Aorta (tissue), 5 donors: ENCODE results near the gene KREMEN1. TPM values are rescaled to one million over a fixed set of nuclear protein-coding genes. Genes with fewer than 3 reads are reported as not detected.

Experiments
- ATAC-seq: fragments of 200-7000 bp; cut with Tn5 transposase; one replicate; pipeline ENCODE4 v1.9.1; 2022; ENCODE audit warnings: moderate library complexity; ENCODE audit not compliant: low FRiP score
- DNase-seq, 2 donors: peaks; one replicate each; pipeline ENCODE4 v3.0.0-alpha.2; 2020
- H3K27ac ChIP-seq, 2 donors: one replicate each; pipeline ENCODE4 v1.5.1; 2013; ENCODE audit warnings: low read length in 2 of 2, mild to moderate bottlenecking in 2 of 2, moderate library complexity in 2 of 2, control low read depth in 1 of 2, inconsistent platforms in 1 of 2, low read depth in 1 of 2
- H3K27me3 ChIP-seq, 2 donors: one replicate each; pipeline ENCODE4 v1.6.1; 2013; ENCODE audit warnings: control low read depth in 1 of 2, low read length in 1 of 2, mild to moderate bottlenecking in 1 of 2, moderate library complexity in 1 of 2; ENCODE audit not compliant: insufficient read depth in 2 of 2, control insufficient read depth in 1 of 2
- H3K36me3 ChIP-seq, 2 donors: one replicate each; pipeline ENCODE4 v1.6.1; 2013; ENCODE audit warnings: control low read depth in 1 of 2, low read length in 1 of 2, mild to moderate bottlenecking in 1 of 2; ENCODE audit not compliant: insufficient read depth in 2 of 2, control insufficient read depth in 1 of 2
- H3K4me1 ChIP-seq, 2 donors: one replicate each; pipeline ENCODE4 v1.6.1; 2013; ENCODE audit warnings: low read length in 2 of 2, control low read depth in 1 of 2, mild to moderate bottlenecking in 1 of 2, moderate library complexity in 1 of 2; ENCODE audit not compliant: insufficient read depth in 2 of 2, control insufficient read depth in 1 of 2
- H3K4me3 ChIP-seq, 2 donors: one replicate each; pipeline ENCODE4 v1.5.1; 2013; ENCODE audit warnings: low read length in 2 of 2, control low read depth in 1 of 2, mild to moderate bottlenecking in 1 of 2
- H3K9me3 ChIP-seq: one replicate; pipeline ENCODE4 v1.6.1; 2013; ENCODE audit warnings: mild to moderate bottlenecking, low read length; ENCODE audit not compliant: control insufficient read depth
- WGBS, 2 donors: extraction: QIAGEN DNeasy Blood & Tissue Kit; methylation state at CpG; one replicate each; pipeline ENCODE4 v1.1.7; 2013; 5-methylcytosine and 5-hydroxymethylcytosine counted together
- intact Hi-C, 2 donors: fragments of 100-400 bp; cut with DNase I; formaldehyde crosslinking; loops; one replicate each; pipeline versions ENCODE4 v1.14.2 to v1.15.0; 2022
- polyA plus RNA-seq, 2 donors: library from polyadenylated mRNA; stranded (reverse); fragments of 200-250 nt; gene quantifications; one replicate each; pipeline ENCODE4 v1.2.3, GENCODE V29; 2013
- total RNA-seq, 2 donors: library from RNA; stranded (reverse); fragmentation: NEBNext Ultra II Directional; extraction: Animal tissue kit (Norgen Biotek cat#: 25700); gene quantifications; one replicate each; pipeline ENCODE4 v1.2.1, GENCODE V29; 2021
- donor health status: healthy with polysubstance abuse.
- donor health status: Bipolar disorder and iron deficiency.
- donor health status: DM: no; HTN: no; CAD: no.
- donor health status: DM: no; HTN: no; CAD: no.
- donor health status: DM: yes; HTN: yes; CAD: no.

The KREMEN1 gene
- total and polyA plus RNA-seq, 4 donors, result 1.9 to 19.1 (median 8.5) TPM

DNA sequence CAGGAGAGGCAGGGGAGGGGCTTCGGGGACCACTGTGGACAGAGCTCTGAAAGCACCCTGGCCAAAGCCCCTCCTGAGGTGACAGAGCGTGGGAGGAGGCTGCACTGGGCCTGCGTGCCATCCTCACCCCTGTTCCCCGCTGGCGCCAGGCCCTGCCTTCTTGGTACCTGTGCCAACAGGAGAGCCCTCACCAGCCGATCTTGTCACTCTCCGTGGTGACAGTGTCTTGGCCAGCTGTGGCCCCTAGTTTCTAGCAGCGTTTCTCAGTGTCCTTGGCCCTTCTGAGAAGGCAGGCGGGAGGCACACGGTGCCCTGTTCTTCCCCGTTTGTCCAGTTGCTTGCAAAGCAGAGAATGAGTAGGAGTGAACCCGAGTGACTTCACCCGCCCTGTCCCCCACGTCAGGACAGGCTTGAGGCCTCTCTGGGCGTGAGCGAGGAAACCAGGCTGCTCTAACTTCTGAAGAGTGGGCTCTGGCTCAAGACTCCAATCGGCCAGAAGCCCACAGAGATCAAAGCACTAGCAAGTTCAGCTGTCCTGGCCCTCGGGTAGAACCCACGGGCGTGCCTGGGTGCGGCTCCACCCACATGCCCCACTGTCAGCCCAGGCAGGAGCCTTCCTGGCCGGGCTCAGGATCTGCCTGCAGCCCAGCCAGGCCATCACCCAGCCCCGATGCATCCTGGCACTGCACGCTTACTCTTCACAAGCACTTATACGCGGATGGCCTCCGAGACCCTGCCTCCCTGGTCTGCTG is 72.7 kb downstream of the KREMEN1 start:
- Histone ChIP-seq H3K9me3 (no peaks in the 10 kb centered on the region), H3K27ac (no peak overlapping the region), H3K4me3 (no peak overlapping the region), H3K27me3 (no peaks in the 10 kb centered on the region), H3K36me3 (no peaks in the 10 kb centered on the region), H3K4me1 (no peaks in the 10 kb centered on the region)
- DNase-seq (peak in 1 of 2 donors; percentile 65), ATAC-seq (no peak)
- intact Hi-C loops, result no loop called here
- WGBS, 2 donors, result 82 to 86% methylated on average over 27 of the region's 27 CpGs

DNA sequence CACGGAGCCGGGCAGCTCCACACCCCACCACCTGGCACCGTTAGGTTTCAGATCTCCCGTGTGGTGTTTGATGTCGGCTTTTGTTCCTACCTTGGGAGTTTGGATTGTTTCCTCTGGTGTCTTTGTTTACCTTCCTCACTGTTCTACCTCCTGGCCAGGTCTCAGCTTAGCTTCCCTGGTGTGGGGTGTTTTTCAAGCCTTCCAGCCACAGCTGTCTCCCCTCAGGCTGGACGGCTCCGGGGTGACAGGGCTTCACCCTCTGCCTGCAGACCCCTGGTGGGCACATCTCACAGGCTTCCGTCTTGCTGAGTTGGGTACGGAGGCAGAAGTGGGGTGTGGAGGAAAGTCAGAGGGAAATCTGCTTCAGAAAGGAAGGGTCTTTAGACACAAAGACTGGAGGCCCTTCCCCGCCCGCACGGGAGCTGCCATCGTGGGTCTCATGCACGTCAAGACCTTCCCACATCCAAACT is 73.3 kb downstream of the KREMEN1 start:
- H3K9me3 ChIP-seq, result no peaks in the 10 kb centered on the region
- H3K27me3 ChIP-seq, result no peaks in the 10 kb centered on the region
- intact Hi-C loops, result no loop called here
- DNase-seq, result peak in 1 of 2 donors; percentile 57
- 89 to 91% methylated on average over 14 of the region's 14 CpGs for WGBS, 2 donors
- no peaks in the 10 kb centered on the region for H3K4me1 ChIP-seq
- H3K36me3 ChIP-seq, result no peaks in the 10 kb centered on the region
- H3K4me3 ChIP-seq, result no peak overlapping the region
- no peak for ATAC-seq
- no peak overlapping the region for H3K27ac ChIP-seq

DNA sequence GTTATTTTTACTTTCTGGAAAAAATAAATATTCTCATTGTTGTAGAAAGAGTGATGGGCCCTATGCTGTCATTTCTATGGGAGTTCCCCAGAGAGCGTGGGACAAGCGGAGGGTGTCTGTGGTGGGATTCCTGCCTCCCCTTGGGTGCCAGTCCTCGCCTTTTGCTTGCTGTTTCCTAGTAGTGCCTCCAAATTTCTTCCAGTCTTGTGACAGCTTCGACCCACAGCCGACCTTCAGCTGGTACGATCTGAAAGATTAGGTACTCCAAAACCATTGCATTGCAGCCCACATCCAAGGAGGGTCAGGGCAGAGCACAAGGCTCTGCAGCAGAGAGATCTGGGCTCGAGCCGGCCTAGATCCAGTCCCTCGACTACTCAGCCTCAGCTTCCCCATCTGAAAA is 73.9 kb downstream of the KREMEN1 start:
- H3K27me3 ChIP-seq, result no peaks in the 10 kb centered on the region
- DNase-seq (peak in 1 of 2 donors; percentile 65), ATAC-seq (no peak)
- H3K4me3 ChIP-seq, result no peak overlapping the region
- H3K36me3 ChIP-seq, result no peaks in the 10 kb centered on the region
- WGBS, 2 donors, result 88 to 90% methylated on average over 9 of the region's 9 CpGs
- H3K9me3 ChIP-seq, result no peaks in the 10 kb centered on the region
- H3K27ac ChIP-seq, result no peak overlapping the region
- intact Hi-C loops, result no loop called here
- H3K4me1 ChIP-seq, result no peaks in the 10 kb centered on the region

DNA sequence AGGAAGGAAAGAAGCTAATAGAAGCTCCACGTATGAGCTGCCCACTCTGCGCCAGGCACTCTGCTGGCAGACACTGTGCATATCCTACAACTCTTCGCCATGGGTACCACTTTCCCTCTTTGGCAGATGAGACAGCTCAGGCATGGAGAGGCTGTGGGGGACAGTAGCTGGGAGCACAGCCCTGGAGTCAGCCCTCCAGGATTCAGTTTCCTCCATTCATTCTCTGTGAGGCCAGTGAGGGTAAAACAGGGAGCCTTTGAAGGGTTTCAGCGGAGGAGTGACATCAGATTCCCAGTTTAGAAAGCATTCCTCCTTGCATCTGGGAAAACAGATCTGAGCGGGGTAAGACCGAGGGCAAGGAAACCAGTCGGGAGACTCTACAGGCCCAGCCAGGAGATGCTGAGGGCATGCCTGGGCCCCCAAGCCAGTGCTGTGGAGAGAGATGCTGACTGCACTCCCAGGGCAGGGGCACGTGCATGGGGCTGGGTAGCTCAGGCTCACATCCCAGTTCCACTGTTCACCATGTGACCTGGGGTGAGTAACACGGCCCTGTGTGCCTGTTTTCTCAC is 74.6 kb downstream of the KREMEN1 start:
- H3K27ac ChIP-seq, result no peak overlapping the region
- intact Hi-C loops, result no loop called here
- no peaks in the 10 kb centered on the region for H3K9me3 ChIP-seq
- H3K4me3 ChIP-seq, result no peak overlapping the region
- H3K36me3 ChIP-seq, result no peaks in the 10 kb centered on the region
- ATAC-seq (no peak), DNase-seq (peak in 1 of 2 donors; percentile 57)
- H3K27me3 ChIP-seq, result no peaks in the 10 kb centered on the region
- no peaks in the 10 kb centered on the region for H3K4me1 ChIP-seq
- WGBS, 2 donors, result 26 to 32% methylated on average over 9 of the region's 9 CpGs

DNA sequence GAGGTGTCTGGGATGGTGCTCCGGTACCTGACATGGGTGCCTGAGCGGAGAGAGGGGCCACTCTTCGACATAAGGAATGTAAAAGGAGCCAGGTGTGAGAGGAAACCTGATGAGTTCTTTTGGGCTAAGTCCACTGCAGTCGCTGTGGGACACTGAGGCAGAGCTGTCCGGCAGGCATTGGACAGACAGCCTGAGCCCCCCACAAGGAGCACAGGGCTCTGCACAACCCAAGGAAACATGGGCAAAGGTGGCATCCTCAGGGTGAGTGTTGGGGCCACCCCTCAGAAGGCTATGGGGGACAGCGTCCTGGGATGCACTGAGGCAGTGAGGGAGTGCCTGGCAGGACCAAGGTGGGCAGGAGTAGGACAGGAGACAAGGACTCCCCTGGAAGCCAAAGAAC is 75.2 kb downstream of the KREMEN1 start:
- no peak overlapping the region for H3K27ac ChIP-seq
- H3K36me3 ChIP-seq, result no peaks in the 10 kb centered on the region
- H3K9me3 ChIP-seq, result no peaks in the 10 kb centered on the region
- DNase-seq (peak in 1 of 2 donors; percentile 28), ATAC-seq (no peak)
- WGBS, 2 donors, result 80 to 87% methylated on average over 6 of the region's 6 CpGs
- intact Hi-C loops, result no loop called here
- no peaks in the 10 kb centered on the region for H3K4me1 ChIP-seq
- H3K4me3 ChIP-seq, result no peak overlapping the region
- H3K27me3 ChIP-seq, result no peaks in the 10 kb centered on the region

DNA sequence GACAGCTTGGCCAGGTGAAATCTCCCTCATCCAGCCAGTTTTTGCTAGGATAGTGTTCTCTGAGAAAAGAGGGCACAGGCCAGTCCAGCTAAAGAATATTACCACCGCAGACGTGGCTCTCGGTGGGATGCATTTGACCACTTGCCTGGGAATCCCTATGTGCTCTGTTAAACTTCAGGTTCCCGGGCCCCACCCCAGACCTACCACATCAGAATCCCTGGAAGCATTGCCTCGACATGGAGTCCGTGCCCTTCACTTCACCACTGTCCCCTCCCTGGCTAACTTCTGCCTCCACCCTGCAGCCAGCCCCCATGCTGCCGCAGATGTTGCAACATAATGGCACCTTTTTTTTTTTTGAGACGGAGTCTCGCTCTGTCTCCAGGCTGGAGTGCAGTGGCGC is 76.0 kb downstream of the KREMEN1 start:
- H3K9me3 ChIP-seq, result no peaks in the 10 kb centered on the region
- ATAC-seq, result no peak
- no peak overlapping the region for H3K4me3 ChIP-seq
- H3K27me3 ChIP-seq, result no peaks in the 10 kb centered on the region
- WGBS, 2 donors, result 96 to 98% methylated on average over 10 of the region's 10 CpGs
- peak in 1 of 2 donors; percentile 56 for DNase-seq
- no peaks in the 10 kb centered on the region for H3K36me3 ChIP-seq
- intact Hi-C loops, result no loop called here
- no peaks in the 10 kb centered on the region for H3K4me1 ChIP-seq
- no peak overlapping the region for H3K27ac ChIP-seq

DNA sequence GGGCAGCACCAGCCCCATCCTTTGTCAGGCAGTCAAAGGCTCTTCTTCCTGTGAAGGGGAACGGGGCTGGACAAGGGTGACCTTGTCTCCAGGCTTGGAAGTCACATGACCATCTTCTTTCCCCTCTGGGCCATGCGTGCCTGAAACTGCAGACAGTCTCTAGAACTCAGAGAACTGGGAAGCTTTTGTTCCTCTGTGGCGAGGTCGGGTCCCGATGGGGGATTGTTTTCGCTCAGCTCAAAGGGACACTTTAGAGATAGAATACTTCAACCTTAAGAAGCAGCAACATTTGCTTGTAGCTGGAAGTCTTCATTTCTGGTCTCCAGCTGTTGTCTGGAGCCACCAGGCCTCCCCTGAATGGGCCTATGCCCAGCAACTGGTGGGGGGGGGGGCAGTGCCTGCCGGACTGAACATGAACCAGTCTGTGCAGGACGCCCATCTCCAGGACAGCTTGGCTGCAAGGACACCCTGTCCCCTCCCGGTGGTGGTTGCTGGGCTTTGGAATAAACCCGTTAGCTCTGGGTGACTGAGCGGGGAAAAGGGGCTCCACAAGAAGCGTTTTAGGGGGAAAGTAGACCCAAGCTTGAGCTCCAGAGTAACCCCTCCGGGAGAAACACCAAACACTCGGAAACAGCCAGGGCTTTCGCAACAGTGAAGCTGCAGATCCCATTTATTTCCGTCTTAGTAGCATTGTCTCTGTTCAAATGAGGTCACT is 77.2 kb downstream of the KREMEN1 start:
- ATAC-seq, result no peak
- DNase-seq, result peak in 1 of 2 donors; percentile 61
- no peak overlapping the region for H3K4me3 ChIP-seq
- no peaks in the 10 kb centered on the region for H3K4me1 ChIP-seq
- no peaks in the 10 kb centered on the region for H3K9me3 ChIP-seq
- WGBS, 2 donors, result 77 to 83% methylated on average over 16 of the region's 16 CpGs
- H3K27ac ChIP-seq, result no peak overlapping the region
- no peaks in the 10 kb centered on the region for H3K36me3 ChIP-seq
- H3K27me3 ChIP-seq, result no peaks in the 10 kb centered on the region
- intact Hi-C loops, result loop anchor here in 1 of 2 donors (10.0 kb wide), 1 partner anchor 295 kb away; no protein-coding TSS in a partner anchor

DNA sequence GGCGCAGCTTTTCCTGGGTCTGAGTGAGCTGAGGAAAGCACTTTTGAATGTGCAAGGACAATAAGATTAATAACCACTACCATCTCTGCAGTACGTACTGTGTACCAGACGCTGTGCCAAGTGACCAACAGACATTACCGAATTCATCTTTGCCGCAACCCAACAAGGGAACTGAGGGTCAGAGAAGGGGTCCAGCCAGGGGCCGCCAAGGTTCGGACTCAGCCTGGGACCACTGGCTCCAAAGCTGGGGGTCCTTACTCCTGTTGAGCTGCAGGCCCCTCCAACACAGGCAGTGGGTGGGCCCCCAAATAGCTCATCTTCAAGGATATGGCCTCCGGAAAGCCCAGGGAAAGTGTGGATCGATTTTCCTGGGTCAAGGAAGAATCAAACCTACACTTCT is 77.9 kb downstream of the KREMEN1 start:
- DNase-seq, result peak in 1 of 2 donors; percentile 28
- WGBS, 2 donors, result 97 to 99% methylated on average over 9 of the region's 9 CpGs
- intact Hi-C loops, result loop anchor here in 1 of 2 donors (10.0 kb wide), 1 partner anchor 296 kb away; no protein-coding TSS in a partner anchor

More for the DNA sequence above, 77.9 kb downstream of the KREMEN1 start:
- H3K27ac ChIP-seq, result no peak overlapping the region
- H3K4me3 ChIP-seq, result no peak overlapping the region
- no peaks in the 10 kb centered on the region for H3K27me3 ChIP-seq
- H3K9me3 ChIP-seq, result no peaks in the 10 kb centered on the region
- H3K36me3 ChIP-seq, result no peaks in the 10 kb centered on the region
- ATAC-seq, result no peak
- H3K4me1 ChIP-seq, result no peaks in the 10 kb centered on the region
